Kidney (tissue), 14 donors: ENCODE data around the gene MAOA. TPM values are rescaled to one million over a fixed set of nuclear protein-coding genes. Genes with fewer than 3 reads are reported as not detected.

Source experiments
- DNase-seq, 5 donors: peaks; one replicate each; pipeline ENCODE4 v3.0.0-alpha.2; 2013 to 2020
- FAIRE-seq: peaks from 2 replicates; lab custom pipeline; 2012; peaks lifted over from hg19 to GRCh38; lab: Jason Lieb, UNC
- H3K27ac ChIP-seq, 2 donors: one replicate each; pipeline ENCODE4 v1.7.0; 2013; ENCODE audit warnings: low read depth in 2 of 2, low read length in 2 of 2, inconsistent platforms in 1 of 2
- H3K27me3 ChIP-seq: one replicate; pipeline ENCODE4 v1.7.1; 2013; ENCODE audit warnings: low read length, inconsistent platforms; ENCODE audit not compliant: control insufficient read depth, insufficient read depth
- H3K36me3 ChIP-seq, 3 donors: one replicate each; pipeline versions ENCODE4 v1.7.0 to v1.7.1; 2013; ENCODE audit warnings: low read length in 3 of 3, control low read depth in 1 of 3, inconsistent platforms in 1 of 3; ENCODE audit not compliant: insufficient read depth in 3 of 3, control insufficient read depth in 2 of 3
- H3K4me1 ChIP-seq, 3 donors: one replicate each; pipeline versions ENCODE4 v1.7.0 to v1.7.1; 2013; ENCODE audit warnings: low read length in 3 of 3, inconsistent platforms in 1 of 3, low read depth in 1 of 3; ENCODE audit not compliant: control insufficient read depth in 2 of 3, insufficient read depth in 2 of 3
- H3K4me3 ChIP-seq, 3 donors: one replicate each; pipeline versions ENCODE4 v1.7.0 to v1.8.1; 2013; ENCODE audit warnings: low read length in 3 of 3, control low read depth in 1 of 3, inconsistent platforms in 1 of 3
- H3K9ac ChIP-seq, 3 donors: one replicate each; pipeline versions ENCODE4 v1.7.0 to v1.7.1; 2013; ENCODE audit warnings: low read length in 3 of 3, control low read depth in 1 of 3, inconsistent platforms in 1 of 3
- H3K9me3 ChIP-seq, 3 donors: one replicate each; pipeline versions ENCODE4 v1.7.0 to v1.7.1; 2013; ENCODE audit warnings: low read length in 3 of 3, control low read depth in 1 of 3, inconsistent platforms in 1 of 3; ENCODE audit not compliant: control insufficient read depth in 2 of 3, insufficient read depth in 1 of 3
- CTCF ChIP-seq: IDR thresholded peaks from 3 replicates; pipeline ENCODE4 v1.5.1; 2012; ENCODE audit warnings: mild to moderate bottlenecking, moderate library complexity, borderline replicate concordance; ENCODE audit not compliant: insufficient read depth; ENCODE audit errors: extremely low read depth
- intact Hi-C: fragments of 100-400 bp; cut with DNase I; formaldehyde crosslinking; loops from one replicate; pipeline ENCODE4 v1.11.1; 2022
- polyA plus RNA-seq: library from polyadenylated mRNA; stranded (reverse); fragments of 350-450 nt; fragmentation: Illumina TruSeq; extraction: RNeasy Lipid Tissue Mini Kit (QIAGEN cat#74804); gene quantifications from one replicate; pipeline ENCODE4 v1.2.3, GENCODE V29; 2014; ENCODE audit warnings: low read depth, low replicate concordance; ENCODE audit not compliant: insufficient read depth
- total RNA-seq: library from RNA; stranded (reverse); fragmentation: NEBNext Ultra II Directional; extraction: Animal tissue kit (Norgen Biotek cat#: 25700); gene quantifications from one replicate; pipeline ENCODE4 v1.2.1, GENCODE V29; 2021
- donor health status: control.
- donor health status: control.
- donor health status: control.
- donor health status: control.
- donor health status: control.
- donor health status: DM: yes; HTN: yes; CAD: no.
- donor health status: Normal renal cell carcinoma (clear cell type).

The MAOA gene
- total and polyA plus RNA-seq, 2 donors from 2014 or later: 134 to 227 TPM

DNA sequence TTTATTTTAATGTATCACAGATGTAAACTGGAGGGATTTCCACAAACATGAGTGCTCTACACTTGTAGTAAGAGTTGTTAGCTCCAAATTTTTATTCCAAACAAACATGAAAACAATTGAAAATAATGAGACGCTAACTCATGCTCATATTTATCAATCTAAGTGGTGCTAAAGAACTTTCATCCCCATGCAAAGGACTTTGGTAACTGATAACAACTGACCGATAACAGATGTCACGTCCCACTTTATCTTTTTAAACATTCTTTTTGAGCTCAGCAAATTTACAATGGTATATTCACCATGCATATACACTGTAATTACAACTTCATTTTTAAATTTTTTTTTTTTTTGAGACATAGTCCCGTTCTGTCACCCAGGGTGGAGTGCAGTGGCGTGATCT is 15.6 kb upstream of the MAOA start:
- no peak overlapping the region for H3K27ac ChIP-seq
- peak; percentile 80 for FAIRE-seq
- intact Hi-C loops: no loop called here

GRCh38 chrX:43641691-43642090 is 14.4 kb upstream of the MAOA start:
- Histone ChIP-seq H3K36me3 (no peaks in the 10 kb centered on the region), H3K9ac (no peak overlapping the region), H3K9me3 (no peaks in the 10 kb centered on the region), H3K27me3 (no peaks in the 10 kb centered on the region), H3K4me1 (no peaks in the 10 kb centered on the region), H3K4me3 (no peak overlapping the region), H3K27ac (no peak overlapping the region)
- intact Hi-C loops: no loop called here
- FAIRE-seq (no peak), DNase-seq (no peak)
- no peak for TF ChIP-seq CTCF

More for the DNA sequence above, 15.6 kb upstream of the MAOA start:
- Histone ChIP-seq H3K4me1 (no peaks in the 10 kb centered on the region), H3K27me3 (no peaks in the 10 kb centered on the region), H3K36me3 (no peaks in the 10 kb centered on the region), H3K9me3 (no peaks in the 10 kb centered on the region), H3K4me3 (no peak overlapping the region), H3K9ac (no peak overlapping the region)
- DNase-seq: no peak
- TF ChIP-seq CTCF: no peak

- no peak overlapping the region for H3K9ac ChIP-seq
- no peaks in the 10 kb centered on the region for H3K36me3 ChIP-seq
- no peak for FAIRE-seq
- DNase-seq: no peak
- intact Hi-C loops: no loop called here
- no peaks in the 10 kb centered on the region for H3K4me1 ChIP-seq
- no peaks in the 10 kb centered on the region for H3K9me3 ChIP-seq
- no peaks in the 10 kb centered on the region for H3K27me3 ChIP-seq
- no peak overlapping the region for H3K27ac ChIP-seq
- no peak for TF ChIP-seq CTCF
- no peak overlapping the region for H3K4me3 ChIP-seq
Observed at GRCh38 chrX:43643201-43643600, 12.9 kb upstream of the MAOA start.

DNA sequence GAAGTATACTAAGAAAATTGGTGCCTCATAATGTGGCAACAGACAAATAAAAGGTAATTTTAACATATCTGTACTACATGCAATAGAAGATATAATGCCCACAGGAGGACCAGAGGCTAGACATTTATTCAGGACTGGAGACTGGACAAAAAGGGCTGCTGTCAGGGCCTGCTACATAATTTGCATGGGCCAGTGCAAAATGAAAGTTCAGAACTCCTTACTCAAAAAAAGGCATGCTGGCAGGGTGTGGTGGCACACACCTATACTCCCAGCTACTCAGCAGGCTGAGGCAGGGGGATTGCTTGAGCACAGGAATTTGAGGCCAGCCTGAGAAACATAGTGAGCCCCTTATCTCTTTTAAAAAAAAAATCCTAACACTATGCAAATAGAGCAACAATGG is 12.4 kb upstream of the MAOA start:
- Histone ChIP-seq H3K27me3 (no peaks in the 10 kb centered on the region), H3K27ac (no peak overlapping the region), H3K9me3 (no peaks in the 10 kb centered on the region), H3K36me3 (no peaks in the 10 kb centered on the region), H3K4me1 (no peaks in the 10 kb centered on the region), H3K4me3 (no peak overlapping the region), H3K9ac (no peak overlapping the region)
- intact Hi-C loops: no loop called here
- FAIRE-seq (no peak), DNase-seq (no peak)
- TF ChIP-seq CTCF: no peak
